HG03159 (cell line): ENCODE results near the gene MSANTD1.

Experiments
- ATAC-seq: cut with Tn5 transposase; IDR thresholded peaks from one replicate; pipeline ENCODE4 v1.9.1; 2021; ENCODE audit warnings: mild to moderate bottlenecking, moderate library complexity; ENCODE audit not compliant: unreplicated experiment

MSANTD1 gene

GRCh38 chr4:3248811-3249661, at the start of gene MSANTD1:
Gene MSANTD1, plus strand, starts transcription at chr4:3249159. Its CDS starts 64 bp downstream, at chr4:3249223.
- ATAC-seq: no peak

- ATAC-seq: no peak
Observed at GRCh38 chr4:3199653-3200422, 49.1 kb upstream of the MSANTD1 start.

DNA sequence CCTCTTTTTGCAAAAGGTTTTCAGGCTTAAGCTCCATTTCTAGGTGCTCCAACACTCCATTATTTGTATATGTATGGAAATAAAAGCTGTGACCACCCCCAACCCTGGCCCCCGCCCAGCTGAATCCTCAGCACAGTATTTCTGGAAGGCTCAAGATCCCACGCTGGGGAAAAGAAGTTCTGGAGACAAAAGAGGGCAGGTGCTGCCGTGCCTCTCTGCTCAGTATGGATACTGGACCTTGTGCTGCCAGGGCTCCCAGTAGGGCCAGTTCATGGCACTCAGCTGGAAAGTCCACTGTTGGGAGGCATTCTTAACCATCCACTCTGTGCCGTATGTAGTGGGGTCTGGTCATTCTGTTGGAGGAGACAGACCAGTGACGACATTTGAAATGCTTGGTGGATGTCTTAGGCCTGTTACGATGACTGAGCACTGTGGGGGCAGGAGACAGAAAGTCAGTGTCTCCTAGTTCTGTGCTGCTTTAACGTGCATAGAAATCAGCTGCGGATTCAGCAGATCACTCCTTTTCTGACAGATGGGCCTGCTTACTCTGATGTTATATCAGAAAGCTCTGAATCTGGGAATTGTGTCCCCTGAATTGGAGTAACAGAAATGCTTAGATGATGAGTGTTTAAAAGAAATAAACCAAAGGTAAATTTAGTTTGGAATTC, 48.4 kb upstream of the MSANTD1 start:
- no peak for ATAC-seq

- ATAC-seq: no peak
Observed at GRCh38 chr4:3201718-3202702, 46.9 kb upstream of the MSANTD1 start.

GRCh38 chr4:3202836-3203820, 45.8 kb upstream of the MSANTD1 start:
- ATAC-seq: no peak

DNA sequence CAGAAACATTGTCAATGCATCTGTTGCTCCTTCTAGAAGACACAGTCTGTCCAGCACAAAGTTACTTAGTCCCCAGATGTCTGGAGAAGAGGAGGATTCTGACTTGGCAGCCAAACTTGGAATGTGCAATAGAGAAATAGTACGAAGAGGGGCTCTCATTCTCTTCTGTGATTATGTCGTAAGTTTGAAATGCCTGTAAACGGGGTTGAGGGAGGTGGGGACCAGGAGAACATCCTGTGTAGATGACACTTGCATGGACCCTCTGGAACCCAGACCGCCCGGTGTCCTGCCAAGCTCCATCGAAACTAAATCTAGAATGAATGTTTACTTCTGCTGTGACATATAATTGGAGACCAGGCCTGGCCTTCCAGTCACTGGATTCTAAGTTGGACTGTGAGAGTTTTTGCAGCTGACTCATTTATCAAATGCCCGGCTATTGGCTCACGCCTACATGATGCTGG, 45.0 kb upstream of the MSANTD1 start:
- no peak for ATAC-seq

DNA sequence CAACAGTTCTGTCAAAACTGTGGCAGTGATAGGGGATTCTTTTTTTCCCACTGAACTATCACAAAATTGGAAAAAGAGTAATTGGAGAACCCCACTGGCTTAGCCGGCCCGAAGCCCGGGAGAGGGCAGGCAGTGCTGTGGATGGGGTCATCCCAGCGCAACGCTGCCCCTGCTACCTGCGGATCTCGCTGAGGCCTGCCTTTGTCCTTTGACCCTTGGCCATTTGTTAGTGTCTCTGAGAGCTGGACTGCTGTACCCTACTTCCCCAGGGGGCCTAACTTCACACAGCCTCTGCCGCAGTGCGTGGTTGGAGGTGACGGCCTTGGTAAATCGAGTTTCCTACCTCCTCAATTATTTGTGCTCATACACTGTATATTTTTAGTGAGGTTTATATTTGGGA, 43.0 kb upstream of the MSANTD1 start:
- ATAC-seq: no peak

- no peak for ATAC-seq
Observed at GRCh38 chr4:3206439-3207100, 42.4 kb upstream of the MSANTD1 start.

DNA sequence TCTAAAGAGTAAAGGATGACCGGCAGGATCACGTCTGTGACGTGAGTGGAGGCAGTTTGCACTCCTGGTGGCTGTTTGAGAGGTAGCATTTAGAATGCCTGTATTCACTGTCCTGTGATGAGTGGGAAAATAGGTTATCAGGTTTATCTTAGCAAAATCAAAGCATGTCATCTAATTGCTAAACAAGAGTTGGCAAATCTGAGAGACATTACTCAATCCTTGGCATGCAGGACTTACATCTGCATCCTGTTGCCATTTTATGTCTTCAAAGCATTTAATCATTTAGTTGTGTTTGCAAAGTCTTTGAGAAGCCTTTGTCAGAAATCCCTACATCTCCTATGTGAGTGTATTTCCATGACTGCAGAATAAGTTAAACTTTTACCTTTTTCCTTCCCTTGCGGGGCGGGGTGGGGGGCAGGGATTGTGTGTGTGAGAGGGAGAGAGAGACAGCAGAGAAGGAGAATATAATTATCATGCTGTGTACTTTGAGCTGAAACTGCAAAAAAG, 41.4 kb upstream of the MSANTD1 start:
- ATAC-seq: no peak

DNA sequence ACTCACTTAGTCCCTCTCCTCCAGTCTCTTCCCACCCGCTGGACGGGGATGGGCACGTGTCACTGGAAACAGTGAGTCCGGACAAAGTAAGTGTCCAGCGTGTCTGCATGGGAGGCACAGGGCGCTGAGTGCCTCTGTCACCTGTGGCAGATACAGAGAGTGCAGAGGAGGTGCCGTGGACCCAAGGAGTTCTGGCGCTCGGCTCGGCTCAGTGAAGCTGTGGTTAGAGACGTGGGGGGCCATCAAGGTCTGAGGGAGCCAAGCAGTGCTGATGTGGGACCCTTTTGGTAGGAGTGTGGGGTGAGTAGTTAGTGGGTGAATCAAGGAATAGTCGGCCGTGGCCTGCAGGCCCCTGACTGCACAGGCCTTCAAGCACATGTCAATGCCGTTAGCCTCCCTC, 40.1 kb upstream of the MSANTD1 start:
- no peak for ATAC-seq

DNA sequence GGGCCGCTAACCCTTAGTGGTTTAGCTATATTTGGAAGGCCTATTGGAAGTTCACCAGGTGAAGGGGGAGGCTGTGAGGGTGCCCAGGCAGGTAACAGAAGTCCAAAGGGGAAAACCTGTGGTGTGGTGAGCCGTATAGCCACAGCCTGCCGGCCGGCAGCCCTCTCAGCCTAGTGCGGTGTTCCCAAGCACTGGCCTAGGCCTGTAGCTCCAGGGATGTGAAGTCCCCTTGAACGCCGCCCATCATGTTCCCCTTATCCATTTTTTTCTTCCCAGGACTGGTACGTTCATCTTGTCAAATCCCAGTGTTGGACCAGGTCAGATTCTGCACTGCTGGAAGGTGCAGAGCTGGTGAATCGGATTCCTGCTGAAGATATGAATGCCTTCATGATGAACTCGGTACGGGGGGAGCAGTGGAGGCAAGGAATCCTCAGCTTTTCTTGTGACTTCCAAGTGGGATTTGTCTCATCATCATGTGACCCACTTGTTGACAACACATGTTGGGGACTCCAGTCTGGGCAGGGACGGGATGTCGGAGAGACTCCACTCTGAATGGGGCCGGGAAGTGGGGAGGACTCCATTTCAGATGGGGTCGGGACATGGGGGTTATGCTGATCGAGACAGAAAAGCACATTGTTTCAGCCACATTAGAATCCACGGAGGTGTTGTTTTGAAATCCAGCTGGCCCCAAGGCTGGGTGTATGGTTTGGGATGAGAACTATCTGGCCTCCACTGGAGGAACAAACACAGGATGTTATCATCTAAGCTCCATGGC, 39.2 kb upstream of the MSANTD1 start:
- no peak for ATAC-seq

GRCh38 chr4:3210467-3210866, 38.5 kb upstream of the MSANTD1 start:
- no peak for ATAC-seq

DNA sequence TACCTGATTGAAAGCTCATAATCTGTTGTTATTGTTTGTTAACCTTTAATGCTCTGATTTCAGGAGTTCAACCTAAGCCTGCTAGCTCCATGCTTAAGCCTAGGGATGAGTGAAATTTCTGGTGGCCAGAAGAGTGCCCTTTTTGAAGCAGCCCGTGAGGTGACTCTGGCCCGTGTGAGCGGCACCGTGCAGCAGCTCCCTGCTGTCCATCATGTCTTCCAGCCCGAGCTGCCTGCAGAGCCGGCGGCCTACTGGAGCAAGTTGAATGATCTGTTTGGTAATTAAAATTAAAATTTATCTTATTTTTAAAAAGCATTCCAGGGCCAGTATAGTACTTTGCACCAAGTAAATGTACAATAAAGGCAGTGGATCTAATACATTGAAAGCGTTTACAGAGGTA, 37.1 kb upstream of the MSANTD1 start:
- ATAC-seq: no peak

DNA sequence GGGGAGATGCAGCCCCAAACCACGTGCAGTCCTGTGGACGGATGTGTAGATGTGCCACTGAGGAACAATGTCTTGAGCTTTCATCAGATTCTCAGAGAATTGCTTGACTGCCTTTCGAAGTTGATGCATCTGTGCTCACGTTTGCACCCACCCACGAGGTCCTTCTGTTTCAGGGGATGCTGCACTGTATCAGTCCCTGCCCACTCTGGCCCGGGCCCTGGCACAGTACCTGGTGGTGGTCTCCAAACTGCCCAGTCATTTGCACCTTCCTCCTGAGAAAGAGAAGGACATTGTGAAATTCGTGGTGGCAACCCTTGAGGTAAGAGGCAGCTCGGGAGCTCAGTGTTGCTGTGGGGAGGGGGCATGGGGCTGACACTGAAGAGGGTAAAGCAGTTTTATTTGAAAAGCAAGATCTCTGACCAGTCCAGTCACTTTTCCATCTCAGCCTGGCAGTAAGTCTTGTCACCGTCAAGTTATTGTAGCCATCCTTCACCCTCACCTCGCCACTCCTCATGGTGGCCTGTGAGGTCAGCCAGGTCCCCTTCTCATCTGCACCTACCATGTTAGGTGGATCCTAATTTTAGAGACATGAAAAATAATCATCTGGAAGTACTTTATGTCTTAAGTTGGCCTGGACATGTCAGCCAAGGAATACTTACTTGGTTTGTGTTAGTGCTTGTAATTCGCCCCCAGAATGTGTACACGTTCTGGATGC, 36.4 kb upstream of the MSANTD1 start:
- ATAC-seq: no peak

DNA sequence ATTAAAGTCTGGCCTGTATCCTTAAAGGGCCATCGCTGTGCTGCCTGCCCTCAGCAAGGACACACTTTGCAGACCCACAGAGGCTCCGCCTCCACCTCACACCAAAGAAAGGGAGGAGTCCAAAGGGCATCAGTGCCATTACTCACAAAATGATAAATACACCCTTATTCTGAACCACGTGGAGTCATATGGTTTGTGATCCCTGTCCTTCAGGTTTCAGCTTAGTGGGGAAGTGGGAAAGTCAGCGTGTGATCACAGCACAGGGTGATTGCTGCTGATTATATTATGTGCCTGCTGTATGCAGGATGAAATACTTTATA, 35.9 kb upstream of the MSANTD1 start:
- no peak for ATAC-seq

DNA sequence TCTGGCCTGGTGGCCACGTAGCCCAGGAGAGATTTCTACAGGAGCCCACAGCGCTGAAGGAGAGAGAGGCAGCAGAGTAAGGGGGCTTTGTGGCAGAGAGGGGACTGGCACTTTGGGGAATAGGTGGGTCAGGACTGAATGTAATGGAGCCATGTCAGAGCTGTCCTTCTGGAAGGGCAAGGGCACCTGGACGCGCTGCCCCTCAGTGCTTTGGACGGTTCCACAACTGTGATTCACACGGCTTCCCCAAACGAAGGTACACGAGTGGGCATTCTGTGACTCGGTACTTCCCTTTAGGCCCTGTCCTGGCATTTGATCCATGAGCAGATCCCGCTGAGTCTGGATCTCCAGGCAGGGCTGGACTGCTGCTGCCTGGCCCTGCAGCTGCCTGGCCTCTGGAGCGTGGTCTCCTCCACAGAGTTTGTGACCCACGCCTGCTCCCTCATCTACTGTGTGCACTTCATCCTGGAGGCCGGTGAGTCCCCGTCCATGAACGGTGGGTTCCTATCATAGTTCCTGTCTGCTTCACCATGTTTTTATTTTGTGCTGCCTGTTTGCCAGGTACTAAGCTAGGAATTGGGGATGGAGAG, 35.2 kb upstream of the MSANTD1 start:
- no peak for ATAC-seq

- ATAC-seq: no peak
Observed at GRCh38 chr4:3215256-3215655, 33.7 kb upstream of the MSANTD1 start.
